GM13976 (cell line): ENCODE results near the gene IGLL5.
A peak's percentile ranks its signal among the peaks of the same experiment; 100 is the strongest.

Experiments used
- DNase-seq: peaks from one replicate; pipeline ENCODE4 v3.0.0; 2012; ENCODE audit warnings: low spot score
- in situ Hi-C: fragments of 300-500 bp; cut with MboI; formaldehyde crosslinking; loops from one replicate; pipeline ENCODE4 v1.12.0; 2022; ENCODE audit warnings: low sequenced_read_pairs, mixed read lengths, inconsistent platforms; ENCODE audit not compliant: unreplicated experiment
- TF ChIP-seq, protein P1 (sequence below): IDR thresholded peaks from 2 replicates; pipeline ENCODE4 v1.5.1; 2012; ENCODE audit warnings: borderline replicate concordance, mild to moderate bottlenecking; ENCODE audit not compliant: insufficient read depth; ENCODE audit errors: extremely low read depth, missing control alignments, control extremely low read depth

IGLL5 gene

DNA sequence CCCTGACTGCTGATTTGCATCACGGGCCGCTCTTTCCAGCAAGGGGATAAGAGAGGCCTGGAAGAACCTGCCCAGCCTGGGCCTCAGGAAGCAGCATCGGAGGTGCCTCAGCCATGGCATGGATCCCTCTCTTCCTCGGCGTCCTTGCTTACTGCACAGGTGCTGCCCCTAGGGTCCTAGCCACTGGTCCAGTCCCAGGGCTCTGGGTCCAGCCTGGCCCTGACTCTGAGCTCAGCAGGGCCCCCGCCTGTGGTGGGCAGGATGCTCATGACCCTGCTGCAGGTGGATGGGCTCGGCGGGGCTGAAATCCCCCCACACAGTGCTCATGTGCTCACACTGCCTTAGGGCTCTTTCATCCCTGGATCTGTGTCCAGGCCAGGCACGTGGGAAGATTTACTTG, 7.0 kb upstream of the IGLL5 start:
- in situ Hi-C loops: loop anchor here (5.0 kb wide), 1 partner anchor 78 kb away; no protein-coding TSS in a partner anchor
- TF ChIP-seq, protein P1, sequence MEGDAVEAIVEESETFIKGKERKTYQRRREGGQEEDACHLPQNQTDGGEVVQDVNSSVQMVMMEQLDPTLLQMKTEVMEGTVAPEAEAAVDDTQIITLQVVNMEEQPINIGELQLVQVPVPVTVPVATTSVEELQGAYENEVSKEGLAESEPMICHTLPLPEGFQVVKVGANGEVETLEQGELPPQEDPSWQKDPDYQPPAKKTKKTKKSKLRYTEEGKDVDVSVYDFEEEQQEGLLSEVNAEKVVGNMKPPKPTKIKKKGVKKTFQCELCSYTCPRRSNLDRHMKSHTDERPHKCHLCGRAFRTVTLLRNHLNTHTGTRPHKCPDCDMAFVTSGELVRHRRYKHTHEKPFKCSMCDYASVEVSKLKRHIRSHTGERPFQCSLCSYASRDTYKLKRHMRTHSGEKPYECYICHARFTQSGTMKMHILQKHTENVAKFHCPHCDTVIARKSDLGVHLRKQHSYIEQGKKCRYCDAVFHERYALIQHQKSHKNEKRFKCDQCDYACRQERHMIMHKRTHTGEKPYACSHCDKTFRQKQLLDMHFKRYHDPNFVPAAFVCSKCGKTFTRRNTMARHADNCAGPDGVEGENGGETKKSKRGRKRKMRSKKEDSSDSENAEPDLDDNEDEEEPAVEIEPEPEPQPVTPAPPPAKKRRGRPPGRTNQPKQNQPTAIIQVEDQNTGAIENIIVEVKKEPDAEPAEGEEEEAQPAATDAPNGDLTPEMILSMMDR: no peak
- DNase-seq: no peak

DNA sequence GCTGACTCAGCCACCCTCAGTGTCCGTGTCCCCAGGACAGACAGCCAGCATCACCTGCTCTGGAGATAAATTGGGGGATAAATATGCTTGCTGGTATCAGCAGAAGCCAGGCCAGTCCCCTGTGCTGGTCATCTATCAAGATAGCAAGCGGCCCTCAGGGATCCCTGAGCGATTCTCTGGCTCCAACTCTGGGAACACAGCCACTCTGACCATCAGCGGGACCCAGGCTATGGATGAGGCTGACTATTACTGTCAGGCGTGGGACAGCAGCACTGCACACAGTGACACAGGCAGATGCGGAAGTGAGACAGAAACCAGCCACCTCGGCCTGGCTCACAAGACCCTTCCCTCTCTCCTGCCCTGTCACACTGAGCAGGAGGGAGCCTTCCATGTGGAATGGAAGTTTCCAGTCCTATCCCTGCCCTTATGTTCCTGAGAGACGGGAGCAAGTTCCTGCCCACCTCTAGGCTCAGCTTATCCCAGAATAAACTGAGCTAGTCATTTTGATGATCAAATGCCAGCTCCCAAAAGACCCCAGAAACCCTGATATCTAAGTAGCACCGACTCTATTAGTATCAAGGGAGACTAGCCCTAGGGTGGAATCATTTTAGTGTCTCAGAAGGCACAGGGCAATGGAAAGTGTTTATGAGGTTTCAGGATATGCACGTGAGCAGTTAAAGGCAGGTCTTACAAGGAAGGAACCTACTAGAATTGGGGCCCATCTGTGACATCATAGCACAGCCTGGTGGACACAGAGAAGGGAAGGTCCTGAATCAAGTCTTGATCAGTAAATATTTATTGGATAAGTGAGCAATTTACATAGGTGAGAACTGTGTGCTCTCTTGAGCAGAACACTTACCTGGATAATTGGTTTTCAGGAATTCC, 6.3 kb upstream of the IGLL5 start:
- TF ChIP-seq, protein P1: no peak
- in situ Hi-C loops: loop anchor here (5.0 kb wide), 1 partner anchor 79 kb away; no protein-coding TSS in a partner anchor
- peak; percentile 56 for DNase-seq

DNA sequence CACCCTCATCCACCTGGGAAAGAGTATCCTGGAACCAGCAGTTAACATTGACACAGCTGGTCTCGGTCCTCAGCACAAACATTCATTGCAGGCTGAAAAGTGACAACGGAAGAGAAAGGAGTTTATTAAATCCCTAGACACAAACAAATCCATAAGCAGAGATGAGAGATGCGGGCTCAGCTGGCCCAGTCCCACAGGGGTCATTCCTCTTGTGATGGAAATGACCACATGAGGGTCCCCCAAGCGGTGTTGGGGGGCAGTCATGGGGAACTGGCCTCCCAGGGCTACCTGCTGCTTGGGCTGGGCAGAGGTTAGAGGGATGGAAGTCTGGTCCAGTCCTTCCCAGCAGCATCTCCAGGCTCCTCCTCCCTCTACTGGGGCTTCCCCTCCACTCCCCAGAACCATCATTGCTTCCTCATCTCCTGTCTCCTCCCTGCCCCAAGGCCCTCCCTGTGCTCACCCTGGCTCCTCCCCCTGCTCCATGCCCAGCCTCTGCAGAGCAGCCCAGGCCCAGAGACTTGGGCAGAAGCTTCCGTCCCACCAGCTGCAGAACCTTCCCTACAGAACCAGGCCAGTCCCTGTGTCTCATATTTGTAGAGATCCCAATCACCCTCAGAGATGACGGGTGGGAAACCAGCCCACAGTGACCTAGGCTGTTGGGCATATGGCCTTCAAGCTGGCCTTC, 5.4 kb upstream of the IGLL5 start:
- TF ChIP-seq, protein P1: no peak
- in situ Hi-C loops: loop anchor here (5.0 kb wide), 1 partner anchor 80 kb away; no protein-coding TSS in a partner anchor
- no peak for DNase-seq

DNA sequence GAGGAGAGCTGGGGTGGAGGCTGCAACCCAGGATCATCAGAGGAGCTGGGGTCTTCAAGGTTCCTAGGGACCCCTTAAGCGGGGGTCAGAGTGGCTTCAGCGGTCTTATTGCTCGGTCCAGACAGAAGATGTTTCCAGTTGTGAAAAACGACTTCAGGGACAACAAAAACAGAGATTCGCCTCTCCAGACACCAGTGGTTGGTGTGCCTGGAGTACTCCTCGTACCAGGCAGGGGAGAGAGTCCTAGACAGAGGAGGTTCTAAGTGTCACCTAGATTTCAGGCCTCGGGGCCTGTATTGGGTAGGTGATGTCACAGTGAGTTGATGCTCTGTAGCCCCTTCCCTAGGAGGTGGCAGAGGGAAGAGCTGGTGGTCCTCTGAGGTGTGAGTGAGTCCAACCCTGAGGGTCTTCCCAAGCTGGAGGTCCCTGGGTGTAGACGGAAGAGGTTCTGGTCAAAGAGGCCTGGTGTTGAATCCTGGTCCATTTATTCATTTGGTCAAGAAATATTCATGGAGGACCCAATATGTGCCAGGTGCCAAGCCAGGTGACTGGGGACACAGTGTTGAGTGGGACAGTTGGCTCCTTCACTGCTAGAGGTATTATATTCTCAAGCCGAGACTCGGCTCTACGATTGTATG, 4.4 kb upstream of the IGLL5 start:
- in situ Hi-C loops: loop anchor here (5.0 kb wide), 1 partner anchor 81 kb away; no protein-coding TSS in a partner anchor
- no peak for DNase-seq
- TF ChIP-seq, protein P1: no peak

DNA sequence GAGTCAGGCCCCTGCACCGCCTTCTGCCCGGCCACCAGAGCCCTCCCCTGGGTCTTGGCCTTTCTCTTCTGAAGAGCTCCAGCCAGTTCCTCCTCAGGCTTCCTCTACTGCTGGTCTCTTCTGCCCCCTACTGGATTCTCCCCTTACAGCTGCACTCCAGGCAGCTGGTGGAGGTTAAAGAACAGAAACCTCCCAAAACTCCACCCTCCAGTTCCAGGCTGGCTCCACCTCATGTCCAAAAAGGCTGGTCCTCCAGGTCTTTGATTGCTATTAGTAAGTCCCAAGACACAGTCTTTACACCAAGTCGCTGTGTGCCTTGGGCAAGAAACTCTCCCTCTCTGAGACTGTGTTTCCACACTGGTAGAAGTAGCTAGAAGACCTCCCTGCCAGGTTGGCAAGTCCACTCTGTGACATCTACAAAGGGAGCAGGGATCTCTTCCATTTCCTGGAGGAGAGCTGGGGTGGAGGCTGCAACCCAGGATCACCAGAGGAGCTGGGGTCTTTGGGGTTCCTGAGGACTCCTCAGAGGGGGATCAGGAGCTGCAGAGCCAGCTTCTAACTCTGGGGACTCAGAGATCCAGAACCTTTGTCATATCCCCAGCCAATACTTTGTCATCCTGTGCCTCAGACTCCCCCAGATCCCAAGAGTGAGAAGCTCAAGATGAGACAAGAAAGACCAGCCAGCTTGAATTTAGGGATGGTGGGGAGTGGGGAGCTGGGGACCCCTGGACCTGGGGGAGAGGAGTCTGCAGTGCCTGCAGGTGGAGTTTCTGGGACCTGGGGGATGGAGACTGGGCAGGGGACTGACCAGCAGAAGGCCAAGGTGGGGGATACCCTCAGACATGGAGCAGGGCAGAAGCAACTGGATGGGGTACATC, 3.4 kb upstream of the IGLL5 start:
- DNase-seq: peak; percentile 83
- in situ Hi-C loops: loop anchor here (5.0 kb wide), 1 partner anchor 82 kb away; no protein-coding TSS in a partner anchor
- TF ChIP-seq, protein P1: peak; percentile 47
